SIG-M5 treated with dmso at 0.1 percent for 504 hours (cell line): Measurements from ENCODE around the gene RSPH6A.

Experiments used
- DNase-seq: peaks from one replicate; lab custom pipeline; 2025; ENCODE audit not compliant: unreplicated experiment; lab: John Stamatoyannopoulos, UW

RSPH6A gene

DNA sequence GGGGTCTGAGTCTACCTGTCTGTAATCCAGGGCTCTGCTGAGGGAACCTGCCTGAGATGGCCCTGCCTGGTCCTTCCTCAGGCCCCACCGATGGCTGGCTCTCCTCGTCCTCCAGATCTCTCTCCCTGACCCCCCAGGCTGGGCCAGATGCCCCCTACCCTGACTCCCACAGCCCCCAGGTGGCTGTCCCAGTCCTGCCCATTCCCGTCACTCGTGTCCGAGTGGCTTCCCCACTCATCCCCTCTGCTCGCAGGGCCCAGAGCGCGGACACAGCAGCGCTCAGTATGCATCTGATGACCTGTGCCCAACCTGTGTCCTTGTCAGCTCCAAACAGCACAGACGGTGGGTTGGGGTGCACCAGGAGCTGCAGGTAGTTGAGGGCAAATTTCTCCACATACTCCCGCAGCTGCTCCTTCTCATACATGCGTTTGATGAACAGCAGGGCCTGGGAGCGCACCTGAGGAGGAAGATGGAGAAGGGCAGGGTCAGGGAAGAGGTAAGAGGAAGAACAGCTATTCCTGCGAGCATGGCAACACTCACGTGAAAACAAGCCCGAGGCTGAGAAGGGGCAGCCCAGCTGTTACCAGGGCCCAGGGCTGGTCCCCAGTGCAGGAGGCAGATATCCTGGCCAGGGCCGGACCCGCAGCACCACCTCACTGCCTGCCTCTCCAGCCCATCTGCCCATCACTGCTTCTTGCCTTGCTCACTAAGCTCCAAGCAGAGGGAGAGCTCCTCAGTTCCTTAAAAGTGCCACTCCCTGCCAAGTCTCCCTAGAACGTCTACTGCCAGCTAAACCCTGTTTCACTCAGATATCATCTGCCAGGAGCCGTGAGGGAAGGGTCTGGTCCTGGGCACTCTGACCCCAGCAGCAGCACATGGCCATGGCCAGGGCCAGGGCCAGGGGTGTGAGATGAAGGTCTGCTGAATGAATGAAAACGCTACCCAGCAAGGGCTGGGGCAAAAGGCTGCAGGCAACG is 11.1 kb upstream of the RSPH6A start:
- no peak for DNase-seq

DNA sequence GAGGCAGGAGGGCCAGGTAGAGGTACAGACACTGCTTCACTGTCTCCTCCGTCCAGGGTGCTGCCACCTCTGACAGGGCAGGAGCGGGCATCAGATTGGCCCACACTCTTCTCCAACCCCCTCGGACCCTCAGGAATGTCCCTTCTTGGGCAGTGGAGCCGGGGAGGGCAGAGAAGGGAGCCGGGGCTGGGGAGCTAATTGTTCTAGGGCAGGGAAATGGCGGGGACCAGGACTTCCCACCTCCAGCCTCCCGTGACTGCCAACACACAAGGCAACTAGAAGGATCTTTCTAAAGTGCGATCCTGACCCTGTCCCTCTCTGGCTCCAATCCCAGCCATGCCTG is 10.1 kb upstream of the RSPH6A start:
- DNase-seq, result no peak

DNA sequence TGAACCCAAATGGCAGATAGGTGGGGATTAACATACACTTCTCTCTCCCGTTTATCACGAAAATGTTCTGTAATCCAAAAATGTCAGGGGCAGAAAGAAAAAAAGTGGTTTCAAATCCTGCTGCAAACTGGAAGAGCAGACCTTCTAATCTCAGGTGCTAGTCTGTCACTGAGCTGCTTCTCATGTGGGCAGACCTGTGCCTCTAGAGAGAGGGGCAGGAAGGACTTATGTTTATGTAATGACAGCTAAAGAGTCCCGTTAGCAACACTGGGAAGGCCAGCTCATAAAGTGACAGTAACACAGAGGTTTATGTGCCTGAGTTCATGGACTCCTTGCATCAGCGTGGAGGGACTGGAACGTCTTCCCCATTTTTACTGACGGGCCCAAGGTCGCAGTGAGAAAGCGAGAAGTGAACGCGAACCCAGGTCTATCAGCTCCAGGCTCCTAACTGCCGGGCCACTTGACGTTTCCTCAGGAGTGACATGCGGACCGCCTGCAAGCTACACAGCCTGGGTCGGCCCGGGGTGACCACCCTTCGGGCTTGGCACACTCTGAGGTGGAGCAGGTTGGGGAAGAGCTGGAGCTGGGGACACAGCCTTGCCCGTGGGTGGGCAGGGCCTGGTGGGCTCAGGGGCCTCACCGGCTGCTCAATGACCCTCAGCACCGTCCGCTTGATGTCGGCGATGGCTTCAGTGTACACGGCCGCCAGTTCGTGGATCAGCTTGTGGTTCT is 9.6 kb upstream of the RSPH6A start:
- no peak for DNase-seq

DNA sequence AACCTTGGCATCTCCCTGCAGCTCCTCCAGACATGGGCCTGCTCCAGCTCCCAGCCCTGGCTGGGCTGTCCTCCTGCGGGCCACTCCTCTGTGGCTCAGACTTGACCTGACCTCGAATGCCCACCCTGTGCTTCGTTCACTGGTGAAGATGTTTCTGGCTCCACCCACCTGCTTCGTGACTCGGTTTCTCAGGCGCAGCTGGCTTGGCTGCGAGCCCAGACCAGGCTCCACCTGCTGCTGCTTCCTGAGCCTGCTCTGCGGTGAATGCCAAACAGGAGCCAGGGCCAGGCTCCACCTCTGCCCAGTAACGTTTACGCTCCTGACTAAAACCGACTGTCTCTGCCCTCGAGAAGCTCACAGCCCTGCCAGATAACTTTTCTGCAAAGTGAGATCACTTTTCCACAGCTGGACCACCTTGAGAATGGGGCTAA is 8.9 kb upstream of the RSPH6A start:
- no peak for DNase-seq

DNA sequence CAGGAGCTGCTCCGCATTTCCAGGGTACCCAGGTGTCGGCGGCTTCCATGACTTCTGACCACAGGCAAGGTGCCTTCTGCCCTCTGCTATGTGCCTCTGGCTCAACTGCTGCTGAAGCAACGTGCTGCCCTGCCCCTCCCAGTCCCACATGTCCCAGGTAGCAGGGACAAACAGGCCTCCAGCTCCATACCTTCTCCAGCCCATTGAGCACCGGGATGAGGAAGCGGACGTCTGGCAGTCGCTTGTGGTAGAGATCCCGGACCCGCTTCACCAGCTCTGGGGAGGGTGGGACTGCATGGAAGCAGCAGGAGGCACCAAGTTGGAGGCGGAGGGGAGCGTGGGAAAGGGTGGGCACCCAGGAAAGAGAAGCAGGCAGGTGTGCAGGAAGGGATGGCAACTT is 8.1 kb upstream of the RSPH6A start:
- DNase-seq, result no peak

DNA sequence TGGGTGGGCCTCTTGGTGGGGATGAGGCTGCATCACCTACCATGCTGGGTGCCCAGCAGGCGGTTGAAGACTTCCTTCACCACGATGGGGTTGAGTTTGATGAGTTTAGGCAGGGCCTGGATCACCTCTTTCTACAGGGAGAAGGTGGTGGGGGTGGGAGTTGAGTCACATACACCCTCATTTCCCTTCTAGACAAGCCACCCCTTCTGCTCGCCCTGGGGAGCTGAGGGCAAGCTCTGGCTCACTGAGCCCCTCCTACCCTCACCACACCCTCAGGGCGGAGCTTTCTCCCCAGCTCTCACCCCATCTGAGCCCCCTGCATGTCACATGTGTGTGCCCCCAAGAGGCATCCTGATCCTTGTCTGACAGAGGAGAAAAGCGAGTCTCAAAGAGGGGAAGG is 7.6 kb upstream of the RSPH6A start:
- DNase-seq, result no peak

DNA sequence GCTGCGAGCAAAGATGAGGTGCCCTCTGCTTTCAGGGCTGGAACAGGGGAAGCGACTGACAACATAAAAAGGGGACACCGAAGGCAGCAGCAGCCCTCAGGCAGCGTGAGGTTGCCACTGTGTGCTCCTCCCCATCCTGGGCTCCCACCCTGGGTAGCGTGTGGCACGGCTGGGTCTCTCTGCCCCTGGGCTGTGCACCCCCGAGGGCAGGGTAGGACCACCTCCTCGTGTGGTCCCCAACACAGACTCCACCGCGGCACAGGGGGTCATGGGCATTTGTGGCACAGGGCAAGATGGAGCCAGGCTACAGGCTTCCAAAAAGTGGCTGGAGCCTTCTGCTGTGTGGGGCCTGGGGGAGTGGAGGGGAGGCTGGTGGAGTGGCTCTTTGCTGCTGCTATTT is 6.5 kb upstream of the RSPH6A start:
- DNase-seq, result no peak

DNA sequence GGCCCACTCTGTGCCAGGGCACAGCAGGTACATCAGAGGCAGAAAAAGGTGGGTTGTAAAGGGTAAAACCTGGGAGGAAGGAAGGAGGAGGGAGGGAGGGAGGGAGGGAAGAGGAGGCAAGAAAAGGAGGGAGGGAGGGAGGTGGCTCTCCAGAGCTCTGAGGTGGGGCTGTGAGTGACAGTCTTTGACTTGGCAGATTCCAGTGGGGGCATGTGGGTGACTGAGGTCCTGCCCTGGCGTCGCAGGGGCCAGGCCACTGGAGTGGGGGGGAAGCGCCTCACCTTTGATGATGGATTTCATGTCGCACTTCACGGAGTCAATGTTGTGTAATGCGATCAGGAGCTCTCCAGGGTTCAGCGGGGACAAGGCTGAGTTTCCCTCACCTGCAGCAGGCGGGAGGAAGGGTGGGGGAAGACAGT is 6.0 kb upstream of the RSPH6A start:
- DNase-seq, result no peak

DNA sequence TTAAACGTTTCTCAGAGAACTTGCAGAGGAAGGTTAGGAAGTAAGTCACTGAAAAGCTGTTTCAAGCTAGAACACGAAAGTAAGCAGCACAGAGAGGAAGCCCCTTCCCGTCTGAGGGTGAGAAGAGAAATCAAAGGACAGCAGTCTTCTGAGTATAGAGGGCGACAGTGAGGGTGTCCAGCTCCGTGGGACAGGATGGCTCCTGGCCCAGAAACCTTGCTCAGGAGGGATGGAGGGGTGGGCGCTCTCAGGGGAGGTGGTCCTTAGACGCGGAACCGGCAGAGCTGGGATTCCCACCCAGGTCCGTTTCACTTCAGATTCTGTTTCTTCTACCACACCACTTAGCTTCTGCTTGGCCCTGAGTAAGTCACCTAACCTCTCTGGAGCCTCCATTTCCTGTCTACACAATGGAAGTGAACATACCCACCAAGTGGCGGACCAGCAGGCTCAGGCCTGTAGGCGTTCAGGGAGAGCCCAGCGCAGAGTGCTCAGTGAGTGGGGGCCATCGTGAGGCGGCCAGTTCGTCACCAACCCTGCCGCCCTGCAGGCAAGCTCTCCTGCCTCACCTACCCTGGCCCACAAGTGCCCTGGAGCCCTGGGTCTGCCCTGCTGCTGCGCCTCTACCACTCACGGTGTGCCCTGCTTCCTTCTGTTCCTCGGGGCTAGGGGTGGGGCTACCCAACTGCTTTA is 5.5 kb upstream of the RSPH6A start:
- no peak for DNase-seq

DNA sequence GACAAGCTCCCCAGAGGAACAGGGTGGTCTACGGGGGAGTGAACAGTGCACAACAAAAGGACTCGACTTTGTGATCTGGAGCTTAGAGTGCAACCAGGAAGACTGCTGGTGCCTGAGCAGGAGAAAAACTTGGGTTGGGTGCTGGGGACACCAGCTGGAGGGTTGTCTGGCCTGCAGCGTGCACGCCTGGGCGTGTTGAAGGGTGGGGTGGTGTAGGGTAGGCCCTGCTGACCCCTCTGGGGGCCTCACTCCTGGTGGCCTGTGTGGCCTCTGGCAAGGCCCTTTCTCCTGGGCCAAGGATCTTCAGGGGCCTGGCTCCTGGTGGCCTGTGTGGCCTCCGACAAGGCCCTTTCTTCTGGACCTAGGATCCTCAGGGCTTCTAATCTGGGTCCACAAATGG is 4.7 kb upstream of the RSPH6A start:
- no peak for DNase-seq

DNA sequence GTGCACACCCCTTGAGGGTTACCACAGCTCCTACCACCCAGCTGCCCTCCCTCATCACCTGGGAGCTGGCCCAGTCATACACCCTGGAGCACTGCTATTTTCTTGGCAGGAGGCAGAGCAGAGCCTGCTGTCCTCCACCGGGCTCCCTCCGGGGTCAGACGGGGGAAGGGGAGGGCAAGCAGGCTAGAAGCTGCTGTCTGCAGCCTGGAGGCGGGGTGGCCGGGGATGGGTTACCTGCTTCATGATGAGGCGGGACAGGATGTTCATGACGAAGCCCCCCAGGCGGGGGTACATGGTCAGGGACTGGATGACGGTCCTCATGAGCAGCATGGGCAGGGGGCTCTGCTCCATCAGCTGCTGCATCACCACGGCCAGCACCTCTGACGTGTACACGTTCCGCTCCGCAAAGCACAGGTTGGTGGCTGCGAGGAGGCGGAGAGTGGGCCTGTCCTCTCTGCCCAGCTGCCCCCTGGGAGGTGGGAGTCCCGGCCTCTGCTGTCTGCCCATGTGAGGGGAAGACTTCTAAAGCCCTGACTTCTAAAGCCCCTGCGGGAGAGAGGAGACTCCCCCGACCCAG is 2.7 kb upstream of the RSPH6A start:
- DNase-seq, result no peak

DNA sequence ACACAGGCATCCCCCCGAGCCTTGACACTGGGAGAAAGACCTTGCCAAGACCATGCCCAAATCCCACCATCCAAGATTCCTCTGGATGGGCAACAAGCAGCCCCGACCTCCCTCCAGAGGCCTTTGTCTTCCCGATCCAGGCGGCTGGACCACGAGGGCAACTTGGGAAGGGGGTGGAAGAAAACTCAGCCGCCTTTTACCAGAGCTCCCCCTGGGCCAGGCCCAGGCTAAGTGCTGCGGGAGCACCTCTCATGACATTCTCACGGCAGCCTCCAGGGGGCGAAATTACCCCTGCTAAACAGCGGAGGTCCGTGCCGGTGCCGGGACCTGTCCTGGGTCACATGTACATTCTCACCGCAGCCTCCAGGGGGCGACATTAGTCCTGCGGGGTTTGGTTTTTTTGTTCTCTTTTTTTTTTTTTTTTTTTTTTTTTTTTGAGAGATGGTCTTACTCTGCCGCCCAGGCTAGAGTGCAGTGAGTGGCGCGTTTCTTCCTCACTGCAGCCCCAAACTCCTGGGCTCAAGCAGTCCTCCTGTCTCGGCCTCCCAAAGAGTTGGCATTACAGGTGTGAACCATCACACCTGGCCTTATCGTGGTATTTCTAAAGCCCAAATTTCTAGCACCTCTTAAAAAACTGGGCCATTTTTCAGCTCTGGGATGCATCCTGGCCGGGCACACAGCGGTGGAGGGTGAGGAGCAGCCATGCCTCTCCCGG is 2.1 kb upstream of the RSPH6A start:
- peak; percentile 91 for DNase-seq

DNA sequence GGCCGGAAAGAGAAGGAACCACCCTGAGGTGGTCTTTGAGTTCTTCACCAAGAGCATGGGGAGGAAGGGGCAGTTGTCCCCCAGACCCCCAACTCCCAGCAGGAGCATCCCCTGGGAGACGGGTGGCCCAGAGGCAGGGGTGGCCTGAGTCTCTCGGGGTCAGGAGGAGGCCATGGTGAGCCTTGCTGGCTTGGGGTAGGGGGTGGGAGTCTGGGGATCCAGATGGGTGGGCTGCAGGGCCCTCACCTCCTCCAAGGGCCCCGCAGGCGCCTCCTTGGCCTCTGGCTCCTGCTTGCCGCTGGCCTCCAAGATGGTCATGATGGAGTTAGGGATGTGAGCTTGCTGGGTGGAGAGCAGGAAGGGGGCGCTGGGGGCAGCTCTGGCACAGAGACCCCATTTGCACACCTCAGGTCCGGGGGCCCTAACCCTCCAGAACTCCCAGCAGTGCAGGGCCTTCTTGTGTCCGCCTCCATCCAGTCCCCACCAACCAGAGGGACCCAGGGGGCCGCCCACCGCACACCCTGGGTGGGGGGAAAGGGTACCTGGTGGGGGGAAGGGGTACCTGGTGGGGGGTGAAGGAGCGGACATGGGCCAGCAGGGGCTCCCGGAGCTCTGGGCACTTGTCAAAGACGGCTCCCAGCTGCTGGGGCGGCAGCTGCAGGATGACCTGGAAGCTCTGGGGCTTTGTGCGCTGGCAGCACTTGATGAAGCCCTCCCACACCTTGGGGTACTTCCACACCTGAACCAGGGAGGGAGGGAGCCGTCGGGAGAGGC is 1.3 kb upstream of the RSPH6A start:
- DNase-seq, result no peak

DNA sequence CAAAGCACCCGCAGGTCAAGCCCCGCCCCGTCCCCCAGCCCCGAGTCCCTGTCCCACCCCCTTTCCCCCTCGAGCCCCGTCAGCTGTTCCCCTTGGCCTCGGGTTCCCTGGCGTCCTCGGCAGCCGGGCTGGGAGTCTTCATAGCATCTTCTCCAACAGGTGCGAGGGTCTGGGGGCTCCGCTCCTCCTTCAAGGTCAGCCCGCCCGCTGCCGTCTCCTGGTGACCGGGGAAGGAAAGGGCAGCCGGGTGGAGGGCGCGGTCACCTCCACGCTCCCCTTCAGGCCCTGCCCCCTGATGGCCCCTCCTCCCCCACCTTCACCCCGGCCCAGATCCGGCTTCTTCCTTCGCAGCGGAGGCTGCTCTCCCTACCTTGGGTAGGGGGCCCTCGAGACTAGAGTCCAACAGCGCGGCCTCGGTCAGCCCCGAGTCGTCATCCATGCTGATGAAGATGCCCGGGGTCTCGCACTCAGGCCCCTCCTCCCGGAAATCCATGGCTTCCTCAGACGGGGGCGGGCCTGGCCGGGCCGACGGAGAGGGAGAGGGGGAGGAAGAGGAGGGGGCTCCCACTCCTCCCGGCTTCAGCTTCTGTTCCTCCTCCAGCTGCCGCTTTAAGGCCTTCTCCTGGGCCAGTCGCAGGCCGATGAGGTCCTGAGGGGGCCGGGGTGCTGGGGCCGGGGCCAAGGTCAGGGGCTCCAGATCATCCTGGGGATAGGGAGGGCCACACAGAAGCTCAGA is 541 bp upstream of the RSPH6A start:
- DNase-seq, result no peak

DNA sequence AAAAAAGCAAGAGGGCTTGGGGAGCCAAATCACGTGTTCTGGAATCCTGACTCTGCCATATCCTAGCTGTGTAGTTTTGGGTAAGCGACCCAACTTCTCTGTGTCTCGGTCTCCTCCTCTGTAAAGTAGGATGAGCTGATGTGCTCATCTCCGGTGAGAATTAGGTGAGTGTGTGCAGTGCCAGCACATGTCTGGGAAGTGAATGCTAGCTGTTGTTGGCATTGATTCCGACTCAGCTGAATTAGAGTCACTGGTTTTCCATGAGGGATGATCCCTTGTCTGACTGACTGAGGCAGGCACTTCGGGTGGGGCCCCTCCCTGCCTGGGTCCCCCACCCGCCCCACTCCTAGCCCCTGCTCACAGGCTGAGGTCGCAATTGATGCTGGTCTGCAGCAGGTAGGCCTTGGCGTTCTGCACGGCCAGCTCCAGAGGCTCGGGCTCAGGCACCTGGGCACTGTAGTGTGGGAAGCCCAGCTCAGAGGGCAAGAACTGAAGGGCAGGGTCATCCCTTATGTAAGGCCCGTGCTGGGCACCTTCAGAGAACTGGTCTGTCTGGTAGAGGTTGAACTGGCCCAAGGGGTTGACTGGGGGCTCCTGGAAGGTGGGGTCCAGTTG is 835 bp downstream of the RSPH6A start:
- DNase-seq, result no peak

DNA sequence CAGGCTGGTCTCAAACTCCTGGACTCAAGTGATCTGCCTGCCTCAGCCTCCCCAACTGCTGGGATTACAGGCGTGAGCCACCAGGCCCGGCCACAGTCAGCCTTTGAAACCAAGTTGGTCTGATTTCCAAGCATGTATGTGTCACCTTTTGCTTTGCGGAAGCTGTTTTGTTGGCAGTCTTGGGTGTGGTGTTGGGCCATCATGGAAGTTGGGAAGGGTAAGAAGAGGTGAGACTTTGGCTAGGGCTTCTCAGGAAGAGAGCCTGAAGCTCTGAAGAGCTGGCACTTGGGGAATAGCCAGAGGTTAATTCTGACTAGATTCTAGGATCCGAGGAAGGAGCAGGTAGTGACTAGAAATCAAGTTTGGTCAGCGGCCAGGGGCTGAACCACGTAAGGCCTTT is 2.8 kb downstream of the RSPH6A start:
- no peak for DNase-seq

DNA sequence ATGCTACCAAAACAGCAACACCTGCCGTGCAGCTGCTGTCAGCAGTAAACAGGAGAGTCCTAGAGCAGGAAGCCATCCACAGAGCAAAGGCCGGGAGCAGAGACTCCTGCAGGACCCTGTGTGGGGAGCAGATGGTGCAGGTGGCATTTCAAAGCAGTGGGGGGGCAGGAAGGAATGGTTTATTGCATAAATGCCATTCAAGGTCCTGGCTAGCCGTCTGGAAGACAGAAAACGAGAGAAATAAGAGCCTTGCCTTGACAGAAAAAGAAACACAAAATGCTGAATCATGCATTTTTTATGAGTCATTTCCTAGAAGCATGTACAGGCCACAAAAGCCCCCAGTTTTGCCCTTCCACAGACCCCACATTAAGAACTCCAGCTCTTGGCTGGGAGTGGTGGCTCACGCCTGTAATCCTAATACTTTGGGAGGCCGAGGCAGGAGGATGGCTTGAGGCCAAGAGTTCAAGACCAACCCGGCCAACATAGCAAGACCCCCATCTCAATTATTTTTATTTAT is 5.4 kb downstream of the RSPH6A start:
- DNase-seq, result peak; percentile 58

DNA sequence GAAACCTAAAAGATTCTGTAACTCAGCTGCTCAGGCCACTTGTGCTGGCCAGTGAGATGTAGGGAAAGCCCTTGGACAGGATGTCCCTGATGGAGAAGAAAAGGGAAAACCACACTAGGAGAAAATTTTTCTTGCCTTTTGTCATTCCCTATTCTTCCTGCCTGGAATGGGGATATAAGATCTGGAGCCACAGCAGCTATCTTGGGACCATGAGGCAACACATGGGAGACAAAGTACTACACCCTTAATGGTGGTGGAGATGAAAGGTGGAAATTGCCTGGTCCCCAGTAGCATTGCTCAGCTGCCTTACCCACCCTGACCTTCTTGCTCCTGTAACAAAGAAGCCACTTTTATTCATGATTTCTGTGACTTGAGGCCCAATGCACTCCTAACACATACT is 9.4 kb downstream of the RSPH6A start:
- no peak for DNase-seq

DNA sequence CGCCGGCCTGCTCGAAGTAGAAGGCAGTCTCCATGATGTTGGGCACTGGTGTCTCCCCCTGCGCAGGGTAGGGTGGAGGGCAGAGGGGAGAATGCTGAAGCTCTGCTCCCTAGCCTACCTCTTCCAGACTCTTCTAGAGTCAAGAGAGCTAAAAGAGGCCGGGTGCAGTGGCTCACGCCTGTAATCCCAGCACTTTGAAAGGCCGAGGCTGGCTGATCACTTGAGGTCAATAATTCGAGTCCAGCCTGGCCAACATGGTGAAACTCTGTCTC is 10.2 kb downstream of the RSPH6A start:
- DNase-seq, result no peak
